Endodermal cell (in vitro differentiated cells): ENCODE data around the gene ADAMTS16. TPM values are rescaled to one million over a fixed set of nuclear protein-coding genes. Genes with fewer than 3 reads are reported as not detected.

ENCODE experiments used
- DNase-seq: peaks from one replicate; pipeline ENCODE4 v3.0.0-alpha.2; 2017
- H3K27ac ChIP-seq: 2 replicates; pipeline ENCODE4 v1.5.1; 2013; ENCODE audit warnings: mild to moderate bottlenecking, low read depth, low read length, moderate library complexity
- H3K27me3 ChIP-seq: 2 replicates; pipeline ENCODE4 v1.6.1; 2013; ENCODE audit warnings: mild to moderate bottlenecking, low read length, moderate library complexity; ENCODE audit not compliant: insufficient read depth, control insufficient read depth, poor library complexity, severe bottlenecking
- H3K36me3 ChIP-seq: 2 replicates; pipeline ENCODE4 v1.7.0; 2013; ENCODE audit warnings: mild to moderate bottlenecking, low read length, moderate library complexity; ENCODE audit not compliant: control insufficient read depth, insufficient read depth
- H3K4me1 ChIP-seq: one replicate; pipeline ENCODE4 v1.7.0; 2013; ENCODE audit warnings: low read length; ENCODE audit not compliant: control insufficient read depth, insufficient read depth
- H3K4me3 ChIP-seq: 2 replicates; pipeline ENCODE4 v1.5.1; 2013; ENCODE audit warnings: mild to moderate bottlenecking, low read length, moderate library complexity
- H3K9ac ChIP-seq: 2 replicates; pipeline ENCODE4 v1.6.1; 2013; ENCODE audit warnings: mild to moderate bottlenecking, low read length, moderate library complexity; ENCODE audit not compliant: poor library complexity, severe bottlenecking; ENCODE audit errors: extremely low read depth
- H3K9me3 ChIP-seq: 2 replicates; pipeline ENCODE4 v1.6.1; 2013; ENCODE audit warnings: mild to moderate bottlenecking, low read length, moderate library complexity; ENCODE audit not compliant: control insufficient read depth
- H3K27ac Mint-ChIP-seq: 2 replicates; pipeline ENCODE4 v1.8.0; 2020; ENCODE audit warnings: mixed read lengths
- H3K27me3 Mint-ChIP-seq: 2 replicates; pipeline ENCODE4 v1.8.0; 2021; ENCODE audit warnings: mild to moderate bottlenecking, mixed read lengths; ENCODE audit not compliant: insufficient read depth
- H3K36me3 Mint-ChIP-seq: 2 replicates; pipeline ENCODE4 v1.8.0; 2020; ENCODE audit warnings: low read depth, mixed read lengths
- H3K4me1 Mint-ChIP-seq: 2 replicates; pipeline ENCODE4 v1.8.0; 2020; ENCODE audit warnings: mixed read lengths
- H3K4me3 Mint-ChIP-seq: 2 replicates; pipeline ENCODE4 v1.8.0; 2020; ENCODE audit warnings: mild to moderate bottlenecking, moderate library complexity, mixed read lengths
- H3K9me3 Mint-ChIP-seq: 2 replicates; pipeline ENCODE4 v1.8.0; 2020; ENCODE audit warnings: mild to moderate bottlenecking, mixed read lengths
- WGBS, 2 experiments: methylation state at CpG; one replicate each; pipeline versions ENCODE4 v1.1.5 to v1.1.7; 2013; ENCODE audit warnings: missing lambda C conversion rate in 2 of 2, mixed read lengths in 1 of 2; ENCODE audit not compliant: insufficient coverage in 1 of 2, insufficient read length in 1 of 2; 5-methylcytosine and 5-hydroxymethylcytosine counted together
- total RNA-seq, 2 donors: library from RNA; stranded (reverse); fragmentation: NEBNext Ultra II Directional in 1 of 2; extraction: Animal tissue kit (Norgen Biotek cat#: 25700) in 1 of 2; gene quantifications; 2 replicates in 1 of 2; 3 replicates in 1 of 2; pipeline ENCODE4 v1.2.1, GENCODE V29; 2021
- TF ChIP-seq, protein P1 (sequence below): fragments of 200-600 bp; sonication (generic); conservative IDR thresholded peaks from 2 replicates; pipeline ENCODE4 v1.5.0; 2021; ENCODE audit warnings: antibody characterized with exemption, mild to moderate bottlenecking

ADAMTS16 gene
- total RNA-seq, 2 donors from 2014 or later, result 0.77 to 7.4 TPM

GRCh38 chr5:5335700-5336264 lies 195.7 kb downstream of the ADAMTS16 start:
- peak; percentile 38 for DNase-seq
- TF ChIP-seq, protein P1, sequence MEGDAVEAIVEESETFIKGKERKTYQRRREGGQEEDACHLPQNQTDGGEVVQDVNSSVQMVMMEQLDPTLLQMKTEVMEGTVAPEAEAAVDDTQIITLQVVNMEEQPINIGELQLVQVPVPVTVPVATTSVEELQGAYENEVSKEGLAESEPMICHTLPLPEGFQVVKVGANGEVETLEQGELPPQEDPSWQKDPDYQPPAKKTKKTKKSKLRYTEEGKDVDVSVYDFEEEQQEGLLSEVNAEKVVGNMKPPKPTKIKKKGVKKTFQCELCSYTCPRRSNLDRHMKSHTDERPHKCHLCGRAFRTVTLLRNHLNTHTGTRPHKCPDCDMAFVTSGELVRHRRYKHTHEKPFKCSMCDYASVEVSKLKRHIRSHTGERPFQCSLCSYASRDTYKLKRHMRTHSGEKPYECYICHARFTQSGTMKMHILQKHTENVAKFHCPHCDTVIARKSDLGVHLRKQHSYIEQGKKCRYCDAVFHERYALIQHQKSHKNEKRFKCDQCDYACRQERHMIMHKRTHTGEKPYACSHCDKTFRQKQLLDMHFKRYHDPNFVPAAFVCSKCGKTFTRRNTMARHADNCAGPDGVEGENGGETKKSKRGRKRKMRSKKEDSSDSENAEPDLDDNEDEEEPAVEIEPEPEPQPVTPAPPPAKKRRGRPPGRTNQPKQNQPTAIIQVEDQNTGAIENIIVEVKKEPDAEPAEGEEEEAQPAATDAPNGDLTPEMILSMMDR, result no peak
- Mint-ChIP-seq H3K4me3 (no peak overlapping the region), H3K36me3 (no peaks in the 10 kb centered on the region), H3K9me3 (no peaks in the 10 kb centered on the region), H3K4me1 (peaks cover 19% of the 10 kb centered on the region), H3K27me3 (peaks cover 5% of the 10 kb centered on the region), H3K27ac (no peak overlapping the region)
- Histone ChIP-seq H3K27ac (no peak overlapping the region), H3K4me1 (no peaks in the 10 kb centered on the region), H3K9ac (no peak overlapping the region), H3K27me3 (no peaks in the 10 kb centered on the region), H3K4me3 (no peak overlapping the region), H3K9me3 (no peaks in the 10 kb centered on the region), H3K36me3 (no peaks in the 10 kb centered on the region)
- WGBS, 2 experiments, result 74 to 79% methylated on average over 4 of the region's 4 CpGs

DNA sequence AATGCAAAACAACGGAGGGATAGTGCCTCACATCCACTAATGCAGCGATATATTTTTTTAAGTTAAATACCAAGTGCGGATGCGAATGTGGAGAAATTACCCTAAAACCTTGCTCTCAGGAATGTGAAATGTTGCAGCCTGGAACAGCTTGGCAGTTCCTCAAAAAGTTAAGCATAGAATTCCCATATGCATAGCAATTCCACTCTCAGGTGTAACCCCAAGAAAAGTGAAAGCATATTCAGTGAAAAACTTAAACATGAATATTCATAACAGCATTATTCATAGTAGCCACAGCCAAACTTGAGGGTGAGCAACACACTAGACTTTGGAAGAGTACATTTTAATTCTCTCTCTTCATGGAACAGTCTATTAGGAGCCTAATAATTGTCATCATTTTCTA lies 199.1 kb downstream of the ADAMTS16 start:
- H3K9ac ChIP-seq, result no peak overlapping the region
- Mint-ChIP-seq H3K36me3 (no peaks in the 10 kb centered on the region), H3K27ac (no peak overlapping the region), H3K27me3 (peaks cover 5% of the 10 kb centered on the region), H3K9me3 (no peaks in the 10 kb centered on the region), H3K4me1 (peaks cover 13% of the 10 kb centered on the region), H3K4me3 (no peak overlapping the region)
- TF ChIP-seq, protein P1, result no peak
- no peaks in the 10 kb centered on the region for H3K9me3 ChIP-seq
- H3K36me3 ChIP-seq, result no peaks in the 10 kb centered on the region
- no peak overlapping the region for H3K4me3 ChIP-seq
- 95% methylated on average over 4 of the region's 4 CpGs for WGBS, 2 experiments
- H3K27me3 ChIP-seq, result no peaks in the 10 kb centered on the region
- no peak overlapping the region for H3K27ac ChIP-seq
- no peak for DNase-seq
- H3K4me1 ChIP-seq, result no peaks in the 10 kb centered on the region

DNA sequence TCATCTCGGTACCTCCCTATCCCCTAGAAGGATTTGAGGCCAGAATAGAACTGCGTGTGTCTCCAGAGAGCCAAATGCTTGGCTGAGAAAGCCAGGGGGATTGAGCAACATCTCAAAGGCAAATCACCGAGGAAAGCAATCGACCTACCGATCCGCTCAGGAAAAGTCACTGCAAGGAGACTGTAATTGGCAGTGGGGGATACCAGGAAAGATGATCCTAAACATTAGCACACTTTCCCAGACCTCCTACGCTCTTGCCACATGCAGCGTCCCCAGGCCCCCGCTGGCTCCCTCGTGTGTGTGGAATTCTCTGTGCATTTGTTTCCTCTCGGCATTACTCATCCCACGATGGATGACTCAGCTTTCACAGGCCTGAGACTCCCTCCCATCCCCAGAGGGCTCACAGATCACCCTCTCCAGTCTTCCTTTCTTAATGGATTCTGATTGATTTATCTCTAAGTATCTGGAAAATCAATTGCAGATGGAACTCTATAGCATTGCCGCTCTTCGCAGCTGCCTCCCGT lies 200.1 kb downstream of the ADAMTS16 start:
- no peaks in the 10 kb centered on the region for H3K36me3 ChIP-seq
- no peaks in the 10 kb centered on the region for H3K27me3 ChIP-seq
- peaks cover 13% of the 10 kb centered on the region for H3K4me1 Mint-ChIP-seq
- WGBS, 2 experiments, result 61 to 70% methylated on average over 8 to 15 of the region's 15 CpGs
- no peaks in the 10 kb centered on the region for H3K9me3 Mint-ChIP-seq
- peak; percentile 90 for DNase-seq
- H3K4me3 ChIP-seq, result no peak overlapping the region
- no peaks in the 10 kb centered on the region for H3K36me3 Mint-ChIP-seq
- TF ChIP-seq, protein P1, result peak; percentile 68
- no peak overlapping the region for H3K9ac ChIP-seq
- no peak overlapping the region for H3K4me3 Mint-ChIP-seq
- H3K4me1 ChIP-seq, result no peaks in the 10 kb centered on the region
- H3K27me3 Mint-ChIP-seq, result peaks cover 2% of the 10 kb centered on the region
- H3K27ac ChIP-seq, result no peak overlapping the region
- H3K9me3 ChIP-seq, result no peaks in the 10 kb centered on the region
- peak overlapping the region; percentile 64 for H3K27ac Mint-ChIP-seq
